Anterior cingulate cortex (tissue), 58 donors: ENCODE results near the gene KCNH6.

Experiments used
- DNase-seq, 58 donors: peaks; one replicate each; lab custom pipeline; 2025; lab: John Stamatoyannopoulos, UW

Gene KCNH6

GRCh38 chr17:63505341-63505740 lies 17.8 kb upstream of the KCNH6 start:
- DNase-seq = no peak

GRCh38 chr17:63506627-63507026 lies 16.5 kb upstream of the KCNH6 start:
- DNase-seq = no peak

DNA sequence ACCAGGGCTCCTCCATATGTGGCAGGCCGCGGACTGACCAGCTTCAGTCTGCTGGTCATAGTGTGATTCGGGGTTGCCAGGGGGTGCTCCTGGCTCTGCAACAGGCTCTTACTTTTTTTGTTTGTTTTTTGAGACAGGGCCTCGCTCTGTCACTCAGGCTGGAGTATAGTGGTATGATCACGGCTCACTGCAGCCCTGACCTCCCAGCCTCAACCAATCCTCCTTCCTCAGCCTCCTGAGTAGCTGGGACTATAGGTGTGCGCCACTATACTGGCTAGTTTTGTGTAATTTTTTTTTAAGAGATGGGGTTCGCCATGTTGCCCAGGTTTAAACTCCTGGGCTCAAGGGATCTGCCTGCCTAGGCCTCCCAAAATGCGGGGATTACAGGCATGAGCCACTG lies 11.8 kb upstream of the KCNH6 start:
- DNase-seq = no peak

GRCh38 chr17:63512388-63512787 lies 10.8 kb upstream of the KCNH6 start:
- no peak for DNase-seq

- DNase-seq = no peak
Measured at GRCh38 chr17:63512896-63513644, 10.1 kb upstream of the KCNH6 start.

DNA sequence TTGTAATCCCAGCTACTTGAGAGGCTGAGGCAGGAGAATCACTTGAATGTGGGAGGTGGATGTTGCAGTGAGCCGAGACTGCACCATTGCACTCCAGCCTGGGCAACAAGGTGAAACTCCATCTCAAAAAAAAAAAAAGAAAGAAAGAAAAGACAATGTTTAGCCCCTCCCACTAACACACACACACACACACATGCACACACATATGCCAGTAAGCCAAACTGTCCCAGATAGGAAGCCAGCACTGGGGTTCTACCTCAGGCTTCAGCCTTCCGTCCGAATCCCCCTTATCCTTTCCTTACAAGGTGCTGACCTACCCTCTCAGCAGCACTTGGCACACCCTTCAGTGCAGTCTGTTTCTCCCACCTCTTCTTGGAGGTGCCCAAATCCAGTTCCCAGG lies 8.7 kb upstream of the KCNH6 start:
- no peak for DNase-seq

GRCh38 chr17:63514974-63515373 lies 8.2 kb upstream of the KCNH6 start:
- DNase-seq = no peak

DNA sequence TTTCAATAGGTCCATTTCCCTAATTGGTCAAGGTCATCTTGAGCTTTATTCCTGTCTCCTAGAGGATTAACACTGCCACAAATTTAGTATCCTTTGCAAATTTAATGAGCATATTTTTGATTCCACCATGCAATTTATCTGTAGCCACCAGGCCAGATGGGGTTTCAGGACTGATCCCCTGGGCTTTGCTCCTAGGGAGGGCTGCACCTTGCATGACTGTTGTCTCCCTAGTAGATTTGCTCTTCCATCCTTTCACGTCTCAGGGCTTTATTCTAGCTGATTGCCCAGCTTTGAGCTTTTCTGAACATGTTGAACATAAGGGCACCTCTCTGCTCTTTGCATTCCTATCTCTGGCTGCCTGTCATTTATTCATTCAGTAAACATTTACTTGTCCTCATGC lies 7.7 kb upstream of the KCNH6 start:
- no peak for DNase-seq

DNA sequence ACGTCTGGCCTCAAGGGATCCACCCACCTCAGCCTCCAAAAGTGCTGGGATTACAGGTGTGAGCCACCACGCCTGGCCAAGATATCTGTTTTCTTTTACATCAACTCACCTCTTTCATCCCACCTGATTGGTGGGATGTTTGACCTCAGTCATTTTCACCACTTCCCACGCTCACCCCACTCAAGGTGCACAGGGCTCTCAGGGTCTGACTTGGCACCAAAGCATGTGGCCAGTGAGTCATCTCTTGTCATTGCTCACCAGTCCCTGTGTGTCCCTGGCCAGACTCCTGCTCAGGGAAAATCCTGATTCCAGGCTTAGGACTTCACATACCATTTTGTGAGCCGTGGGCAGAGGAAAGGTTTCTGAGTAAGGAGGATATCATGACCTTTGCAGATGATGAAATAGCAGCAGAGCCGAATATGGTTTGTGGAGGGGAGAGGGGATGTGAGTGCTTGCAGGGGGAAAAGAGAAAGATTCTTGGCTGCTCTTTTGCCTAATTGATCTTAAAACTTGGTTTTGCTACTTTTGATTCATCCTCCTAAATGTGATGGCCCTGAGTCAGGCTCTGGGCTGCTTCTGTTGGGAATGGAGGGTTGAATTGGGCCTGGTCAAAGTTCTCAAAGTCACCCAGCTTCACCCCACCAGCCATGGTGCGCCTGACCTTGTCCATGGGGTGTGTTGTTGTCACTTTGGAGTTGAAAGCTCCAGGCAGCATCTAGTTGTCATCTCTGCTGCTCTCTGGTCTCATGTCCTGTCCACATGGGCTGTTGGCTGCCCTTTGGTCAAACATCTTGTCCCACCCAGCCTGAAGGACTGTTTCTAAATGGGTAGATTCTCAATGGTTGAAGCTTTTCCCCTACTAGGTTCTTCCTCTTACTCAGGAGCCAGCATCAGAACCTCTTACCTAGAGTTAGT lies 6.0 kb upstream of the KCNH6 start:
- DNase-seq = no peak

GRCh38 chr17:63517825-63518534 lies 5.2 kb upstream of the KCNH6 start:
- DNase-seq = no peak

DNA sequence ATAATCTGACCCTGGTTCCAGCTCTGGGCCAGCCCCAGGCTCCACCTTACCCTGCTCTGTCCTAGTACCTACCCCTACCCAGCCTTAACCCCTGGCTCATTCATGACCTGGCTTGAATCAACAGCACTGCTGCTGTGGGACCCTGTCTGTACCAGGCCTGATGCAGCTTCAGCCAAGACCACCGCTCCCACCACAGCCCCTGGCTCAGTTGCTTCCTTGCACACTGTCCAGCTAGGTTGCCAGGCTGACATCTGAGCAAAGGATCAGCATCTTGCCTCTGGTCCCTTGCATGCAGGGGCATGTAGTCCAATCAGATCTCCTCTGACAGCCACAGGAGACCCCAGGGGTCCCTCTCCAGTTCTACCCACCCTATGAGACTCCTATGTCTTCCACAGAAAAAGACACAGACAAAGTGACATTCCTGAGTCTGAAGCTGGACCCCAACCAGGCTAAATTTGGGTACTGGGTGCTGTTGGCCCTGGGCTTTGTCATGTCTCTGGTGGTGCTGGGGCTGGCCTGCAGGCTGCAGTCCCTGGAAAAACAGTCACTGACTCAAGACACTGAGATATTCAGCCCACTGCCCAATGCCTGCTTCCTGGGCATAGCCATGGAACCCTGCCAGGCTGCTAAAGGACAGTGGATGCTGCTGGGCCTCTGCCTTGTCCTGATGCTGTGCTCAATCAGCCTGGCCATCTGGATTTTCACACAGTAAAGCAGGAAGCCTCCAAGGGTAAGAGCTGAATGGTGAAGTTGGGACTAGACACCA lies 3.9 kb upstream of the KCNH6 start:
- no peak for DNase-seq

DNA sequence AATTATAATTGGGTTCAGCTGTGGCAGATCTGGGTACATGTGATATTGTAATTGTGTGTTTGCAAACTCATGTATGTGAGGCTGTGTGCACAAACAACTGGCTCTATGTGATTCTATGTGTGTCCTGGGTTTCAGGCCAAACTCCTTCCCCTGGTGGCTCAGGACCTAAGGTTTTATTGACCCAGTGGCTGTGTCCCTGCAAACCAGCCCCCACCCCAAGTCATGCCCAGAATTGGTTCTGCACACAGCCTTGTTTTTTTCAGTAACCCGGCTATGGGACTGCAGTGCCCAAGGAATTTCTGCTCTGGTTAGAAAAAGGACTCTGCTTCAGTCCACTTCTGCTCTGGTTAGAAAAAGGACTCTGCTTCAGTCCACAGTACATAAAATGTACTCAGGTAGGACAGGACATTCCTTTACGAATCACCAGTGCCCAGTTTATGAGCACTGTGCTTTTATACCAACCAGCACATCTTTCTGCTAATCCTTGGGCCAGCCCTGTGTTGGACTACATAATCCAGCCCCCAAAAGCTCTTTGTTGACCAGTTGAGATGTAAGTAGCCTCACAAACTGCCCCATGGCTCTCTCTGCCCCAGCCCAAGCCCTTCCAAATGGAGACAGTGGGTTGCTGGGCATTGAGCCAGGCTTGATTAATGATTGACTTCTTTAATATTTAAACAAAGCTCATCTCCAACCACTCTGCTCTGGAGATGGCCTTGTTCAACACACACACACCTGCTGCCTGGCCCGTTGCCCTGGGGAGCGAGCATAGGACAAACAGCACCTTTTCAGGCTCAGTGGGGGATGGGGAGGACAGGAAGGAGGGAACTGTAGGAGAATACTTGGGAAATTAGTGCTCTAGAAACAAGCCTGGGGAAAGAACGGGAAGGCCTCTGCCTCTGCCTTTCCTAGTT lies 2.9 kb upstream of the KCNH6 start:
- DNase-seq = no peak

DNA sequence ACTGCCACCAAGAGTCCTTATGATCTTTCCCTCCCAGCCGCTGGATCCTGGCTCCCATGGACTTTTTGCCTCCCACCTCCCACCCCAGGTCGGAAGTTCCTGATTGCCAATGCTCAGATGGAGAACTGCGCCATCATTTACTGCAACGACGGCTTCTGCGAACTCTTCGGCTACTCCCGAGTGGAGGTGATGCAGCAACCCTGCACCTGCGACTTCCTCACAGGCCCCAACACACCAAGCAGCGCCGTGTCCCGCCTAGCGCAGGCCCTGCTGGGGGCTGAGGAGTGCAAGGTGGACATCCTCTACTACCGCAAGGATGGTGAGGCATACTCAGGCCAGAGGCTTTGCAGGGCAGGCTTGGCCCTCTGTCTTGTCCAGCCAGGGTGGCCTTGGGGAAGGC lies 893 bp downstream of the KCNH6 start:
- no peak for DNase-seq

GRCh38 chr17:63525190-63525946 lies 2.2 kb downstream of the KCNH6 start:
- DNase-seq = no peak

DNA sequence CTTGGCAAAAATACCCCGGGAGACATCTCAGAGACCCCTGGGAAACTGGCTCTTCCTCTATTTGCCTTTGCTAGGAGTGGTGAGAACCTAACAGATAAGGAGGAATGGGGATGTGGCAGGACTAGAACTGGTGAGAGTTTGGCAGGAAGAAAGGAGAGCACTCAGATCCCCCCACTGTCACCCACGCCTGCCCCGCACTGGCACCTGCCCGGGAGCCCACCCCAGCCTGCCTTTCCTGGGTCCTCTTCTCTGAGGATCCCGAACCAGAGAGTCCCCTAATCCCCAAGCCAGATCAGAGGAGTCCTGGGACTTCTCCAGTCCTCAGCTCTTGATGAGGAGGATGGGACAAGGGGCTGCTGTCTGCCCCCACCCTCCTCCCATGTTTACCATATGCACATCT lies 3.7 kb downstream of the KCNH6 start:
- no peak for DNase-seq

DNA sequence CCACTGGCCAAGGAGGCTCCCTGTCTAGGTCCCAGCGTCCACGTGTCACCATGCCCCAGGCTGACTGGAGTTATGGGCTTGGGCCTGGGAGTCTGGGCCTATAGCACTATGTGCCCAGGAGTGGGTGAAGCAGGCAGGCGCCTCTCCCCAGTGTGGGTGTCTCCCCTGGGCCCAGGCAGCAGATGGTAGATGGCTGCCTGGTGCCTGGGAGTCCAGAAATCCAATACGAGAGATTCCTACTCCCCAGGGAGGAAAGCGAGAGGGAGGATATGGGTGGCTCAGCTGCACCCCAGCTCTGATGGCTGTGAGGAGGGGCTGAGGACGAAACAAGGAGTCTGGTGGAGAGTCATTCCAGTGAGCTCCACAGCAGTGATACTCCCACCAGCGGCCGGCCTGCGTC lies 5.0 kb downstream of the KCNH6 start:
- no peak for DNase-seq

GRCh38 chr17:63529711-63530556 lies 6.8 kb downstream of the KCNH6 start:
- DNase-seq = no peak

GRCh38 chr17:63530557-63531021 lies 7.4 kb downstream of the KCNH6 start:
- no peak for DNase-seq
